ENCODE measurements around the gene LACRT.

The LACRT gene

GRCh38 chr12:54611715-54612149, 23.0 kb downstream of the LACRT start:
- peaks cover 91% of the 10 kb centered on the region for H3K27me3 ChIP-seq (ENCODE audit: insufficient read depth, low read depth, severe bottlenecking)
- DNase-seq: no peak
- H3K27ac ChIP-seq: no peak overlapping the region

GRCh38 chr12:54608769-54609168, 25.9 kb downstream of the LACRT start:
- no peaks in the 10 kb centered on the region for H3K36me3 ChIP-seq
- no peak for DNase-seq
- TF ChIP-seq CTCF (IDR thresholded peaks at IDR 0.05; ENCODE audit: low read depth, low read length): no peak
- peaks cover 70% of the 10 kb centered on the region for H3K27me3 ChIP-seq (ENCODE audit: insufficient read depth, low read depth, severe bottlenecking)
- H3K27ac ChIP-seq: no peak overlapping the region
- no peak overlapping the region for H3K4me3 ChIP-seq (ENCODE audit: low read depth, low read length)
- H3K9me3 ChIP-seq (ENCODE audit: severe bottlenecking): no peaks in the 10 kb centered on the region

More at GRCh38 chr12:54611715-54612149, 23.0 kb downstream of the LACRT start:
- TF ChIP-seq CTCF (IDR thresholded peaks at IDR 0.05; ENCODE audit: low read depth, low read length): no peak
- Histone ChIP-seq H3K4me3 (ENCODE audit: low read depth, low read length) (no peak overlapping the region), H3K9me3 (ENCODE audit: severe bottlenecking) (no peaks in the 10 kb centered on the region), H3K36me3 (no peaks in the 10 kb centered on the region)

GRCh38 chr12:54608156-54608555, 26.5 kb downstream of the LACRT start:
- Histone ChIP-seq H3K27me3 (ENCODE audit: insufficient read depth, low read depth, severe bottlenecking) (peaks cover 64% of the 10 kb centered on the region), H3K36me3 (no peaks in the 10 kb centered on the region), H3K9me3 (ENCODE audit: severe bottlenecking) (no peaks in the 10 kb centered on the region), H3K4me3 (ENCODE audit: low read depth, low read length) (no peak overlapping the region), H3K27ac (no peak overlapping the region)
- DNase-seq: no peak
- TF ChIP-seq CTCF (IDR thresholded peaks at IDR 0.05; ENCODE audit: low read depth, low read length): no peak

GRCh38 chr12:54606556-54606955, 28.1 kb downstream of the LACRT start:
- DNase-seq: no peak
- no peaks in the 10 kb centered on the region for H3K9me3 ChIP-seq (ENCODE audit: severe bottlenecking)
- no peak for TF ChIP-seq CTCF (IDR thresholded peaks at IDR 0.05; ENCODE audit: low read depth, low read length)
- peaks cover 48% of the 10 kb centered on the region for H3K27me3 ChIP-seq (ENCODE audit: insufficient read depth, low read depth, severe bottlenecking)
- H3K36me3 ChIP-seq: no peaks in the 10 kb centered on the region
- H3K27ac ChIP-seq: no peak overlapping the region
- no peak overlapping the region for H3K4me3 ChIP-seq (ENCODE audit: low read depth, low read length)

- TF ChIP-seq CTCF (IDR thresholded peaks at IDR 0.05; ENCODE audit: low read depth, low read length): no peak
- Histone ChIP-seq H3K27ac (no peak overlapping the region), H3K36me3 (no peaks in the 10 kb centered on the region)
Observed at GRCh38 chr12:54605138-54605970, 29.3 kb downstream of the LACRT start.

More at GRCh38 chr12:54605138-54605970, 29.3 kb downstream of the LACRT start:
- no peak for DNase-seq
- Histone ChIP-seq H3K9me3 (ENCODE audit: severe bottlenecking) (no peaks in the 10 kb centered on the region), H3K4me3 (ENCODE audit: low read depth, low read length) (no peak overlapping the region), H3K27me3 (ENCODE audit: insufficient read depth, low read depth, severe bottlenecking) (peaks cover 39% of the 10 kb centered on the region)

Measured in WERI-Rb-1 (cell line).